Measurements from ENCODE around the gene DMBX1. TPM values are rescaled to one million over a fixed set of nuclear protein-coding genes. Genes with fewer than 3 reads are reported as not detected.

DMBX1 gene
- total RNA-seq, 4 donors from 2014 or later = not detected

- no peaks in the 10 kb centered on the region for H3K9me3 ChIP-seq
- H3K36me3 ChIP-seq = no peaks in the 10 kb centered on the region
- no peak overlapping the region for H3K27ac ChIP-seq (replicated peaks in 1 of 4)
- no peak for TF ChIP-seq EP300 (IDR thresholded peaks at IDR 0.05)
- TF ChIP-seq POLR2A (IDR thresholded peaks at IDR 0.05; ENCODE audit: low read depth) = no peak
- TF ChIP-seq POLR2AphosphoS5 (IDR thresholded peaks at IDR 0.05) = no peak
- no peak for TF ChIP-seq CTCF (IDR thresholded peaks at IDR 0.05)
- H3K27me3 ChIP-seq = peaks cover 0 to 44% (median 0%) of the 10 kb centered on the region in 4 donors
- intact Hi-C loops (cut with DNase I) = no loop called here
- H3K4me1 ChIP-seq = peaks cover 0 to 8% (median 2%) of the 10 kb centered on the region in 4 donors
- 77% methylated on average over 4 of the region's 4 CpGs for WGBS
- DNase-seq (ENCODE audit: extremely low spot score) = no peak
- no peak overlapping the region for H3K4me3 ChIP-seq
These were observed 28.4 kb downstream of the DMBX1 start for GRCh38 chr1:46517932-46518498.

GRCh38 chr1:46519209-46519608, 29.6 kb downstream of the DMBX1 start:
- DNase-seq (ENCODE audit: extremely low spot score) = no peak
- Histone ChIP-seq H3K4me1 (peaks cover 0 to 8% (median 2%) of the 10 kb centered on the region in 4 donors), H3K27ac (replicated peaks in 1 of 4) (no peak overlapping the region), H3K9me3 (no peaks in the 10 kb centered on the region), H3K4me3 (no peak overlapping the region), H3K36me3 (no peaks in the 10 kb centered on the region), H3K27me3 (peaks cover 0 to 44% (median 0%) of the 10 kb centered on the region in 4 donors)
- intact Hi-C loops (cut with DNase I) = no loop called here
- WGBS = 71% methylated on average over 4 of the region's 4 CpGs
- TF ChIP-seq EP300 (IDR thresholded peaks at IDR 0.05) (no peak), CTCF (IDR thresholded peaks at IDR 0.05) (no peak), POLR2A (IDR thresholded peaks at IDR 0.05; ENCODE audit: low read depth) (no peak)

- no peak overlapping the region for H3K27ac ChIP-seq (replicated peaks in 1 of 4)
- H3K4me1 ChIP-seq = peaks cover 0 to 8% (median 2%) of the 10 kb centered on the region in 4 donors
- H3K4me3 ChIP-seq = no peak overlapping the region
- WGBS = 58% methylated on average over 14 of the region's 15 CpGs
- intact Hi-C loops (cut with DNase I) = no loop called here
- DNase-seq (ENCODE audit: extremely low spot score) = no peak
- TF ChIP-seq EP300 (IDR thresholded peaks at IDR 0.05) (no peak), POLR2A (IDR thresholded peaks at IDR 0.05; ENCODE audit: low read depth) (no peak), CTCF (IDR thresholded peaks at IDR 0.05) (no peak)
- H3K36me3 ChIP-seq = no peaks in the 10 kb centered on the region
- H3K27me3 ChIP-seq = peaks cover 0 to 49% (median 0%) of the 10 kb centered on the region in 4 donors
- H3K9me3 ChIP-seq = no peaks in the 10 kb centered on the region
These were observed 30.7 kb downstream of the DMBX1 start for GRCh38 chr1:46520063-46520911.

- no peak for TF ChIP-seq POLR2A (IDR thresholded peaks at IDR 0.05; ENCODE audit: low read depth)
- TF ChIP-seq POLR2AphosphoS5 (IDR thresholded peaks at IDR 0.05) = no peak
- no peak for TF ChIP-seq CTCF (IDR thresholded peaks at IDR 0.05)
- TF ChIP-seq EP300 (IDR thresholded peaks at IDR 0.05) = no peak
- Histone ChIP-seq H3K27me3 (peaks cover 0 to 59% (median 0%) of the 10 kb centered on the region in 4 donors), H3K27ac (replicated peaks in 1 of 4) (no peak overlapping the region), H3K4me3 (no peak overlapping the region), H3K9me3 (no peaks in the 10 kb centered on the region), H3K36me3 (no peaks in the 10 kb centered on the region), H3K4me1 (peaks cover 0 to 8% (median 2%) of the 10 kb centered on the region in 4 donors)
- 76% methylated on average over 2 of the region's 2 CpGs for WGBS
- no peak for DNase-seq (ENCODE audit: extremely low spot score)
- intact Hi-C loops (cut with DNase I) = no loop called here
These were observed 31.8 kb downstream of the DMBX1 start for GRCh38 chr1:46521414-46521813.
